ENCODE results near the gene APOBEC3H.
A peak's percentile ranks its signal among the peaks of the same experiment; 100 is the strongest.

APOBEC3H gene

DNA sequence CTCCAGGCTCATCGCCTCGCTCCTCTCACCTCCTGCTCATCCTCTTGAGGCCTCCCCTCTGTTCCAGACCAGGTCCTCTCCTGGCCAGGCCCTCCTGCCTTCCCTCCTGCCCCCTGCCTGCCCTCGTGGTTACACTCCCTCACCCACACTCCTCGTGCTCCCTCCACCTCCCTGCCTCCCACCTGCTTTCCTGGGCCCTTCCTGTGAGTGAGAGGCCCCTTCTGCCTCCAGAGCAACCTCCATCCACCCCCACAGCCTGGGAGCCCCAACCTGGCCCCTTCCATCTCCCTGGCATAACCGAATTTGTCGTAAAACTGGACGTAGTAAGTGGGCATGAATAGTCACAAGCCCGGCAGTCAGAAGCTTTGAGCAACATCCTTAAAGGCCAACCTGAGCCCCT lies 15.4 kb upstream of the APOBEC3H start:
- DNase-seq, result no peak

GRCh38 chr22:39083212-39084165 lies 13.6 kb upstream of the APOBEC3H start:
- no peak for DNase-seq

DNA sequence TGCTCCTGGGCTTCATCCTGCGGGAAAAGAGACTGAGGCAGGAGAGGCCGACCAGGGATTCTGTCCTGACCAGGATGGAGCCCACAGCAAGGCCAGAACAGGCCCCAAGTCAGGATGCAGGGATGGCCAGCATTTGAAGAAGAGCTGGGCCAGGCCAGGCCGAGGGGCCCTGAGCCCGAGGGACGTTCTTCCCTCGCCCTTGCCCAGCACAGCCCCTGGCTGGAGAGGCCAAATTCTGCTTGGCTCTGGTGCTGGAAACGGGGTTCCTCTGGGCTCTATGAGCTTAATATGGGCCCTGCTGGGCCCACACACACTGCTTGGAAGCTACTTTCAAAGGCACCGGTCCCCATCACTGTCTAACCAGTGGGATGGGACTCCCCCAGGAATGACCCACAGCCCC lies 12.4 kb upstream of the APOBEC3H start:
- no peak for DNase-seq

DNA sequence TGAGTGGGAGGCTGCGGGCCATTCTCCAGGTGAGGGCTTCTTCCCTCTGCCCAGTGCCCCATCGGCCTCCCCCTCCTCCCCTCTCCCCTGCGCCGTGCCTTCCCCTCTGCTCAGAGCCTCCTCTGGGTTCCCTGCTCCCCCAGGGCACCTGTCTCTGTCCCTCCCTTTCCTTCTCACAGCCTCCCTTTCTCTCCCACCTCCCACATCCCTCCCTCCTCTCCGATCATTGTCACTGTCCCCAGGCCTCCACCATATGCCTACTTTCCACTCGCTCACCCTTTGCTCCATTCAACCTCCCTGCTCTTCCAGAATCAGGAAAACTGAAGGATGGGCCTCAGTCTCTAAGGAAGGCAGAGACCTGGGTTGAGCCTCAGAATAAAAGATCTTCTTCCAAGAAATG lies 9.9 kb upstream of the APOBEC3H start:
- DNase-seq, result no peak

DNA sequence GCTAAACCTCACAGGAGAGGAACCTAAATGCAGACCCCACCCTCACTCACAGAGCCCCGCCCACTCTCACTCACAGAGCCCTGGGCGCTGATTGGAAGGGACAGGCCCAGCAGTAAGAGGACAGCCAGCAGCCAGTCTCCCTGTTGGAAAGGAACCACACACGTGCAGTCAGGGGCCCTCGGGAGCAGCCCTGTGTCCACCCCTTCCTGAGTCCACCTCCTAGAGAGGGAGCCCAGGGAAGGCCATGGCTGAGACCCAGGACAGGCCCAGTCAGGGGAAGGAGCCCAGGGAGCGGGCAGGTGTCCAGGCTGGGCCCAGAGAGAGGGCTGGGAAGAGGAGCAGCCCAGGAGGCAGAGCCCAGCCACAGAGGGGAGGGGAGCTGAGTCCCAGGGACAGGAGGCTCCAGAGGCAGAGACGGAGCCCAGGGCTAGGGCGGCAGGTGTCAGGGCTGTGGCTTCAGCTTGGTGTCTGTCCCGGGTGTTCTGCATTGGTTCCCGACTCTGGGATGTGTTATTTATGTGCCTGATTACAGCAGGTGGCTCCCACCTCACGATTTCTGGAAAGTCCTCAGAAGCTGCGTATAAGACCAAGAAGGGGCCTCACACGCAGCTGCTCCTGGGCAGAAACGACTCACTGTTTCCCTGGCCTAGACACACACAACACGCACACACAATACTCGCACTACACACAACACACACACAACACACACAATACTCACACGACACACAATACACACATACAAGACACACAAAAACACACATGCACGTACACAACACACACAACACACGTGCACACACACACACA lies 9.0 kb upstream of the APOBEC3H start:
- no peak for DNase-seq

DNA sequence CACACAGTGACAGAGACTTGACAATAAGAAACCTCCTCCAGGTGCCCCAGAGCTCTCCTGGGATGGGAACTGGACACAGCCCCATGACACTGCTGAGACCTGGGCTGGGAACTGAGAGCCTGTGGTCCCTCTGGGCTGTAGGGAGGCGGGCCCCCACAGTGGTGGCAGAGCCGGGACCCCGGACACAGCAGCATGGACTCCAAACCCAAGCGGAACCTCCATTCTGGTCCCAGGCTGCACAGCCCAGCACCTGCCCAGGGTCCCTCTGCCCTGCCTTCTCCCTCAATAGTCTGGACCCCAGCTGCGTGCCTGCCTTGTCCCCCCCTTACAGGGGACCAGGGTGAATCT lies 8.4 kb upstream of the APOBEC3H start:
- no peak for DNase-seq

DNA sequence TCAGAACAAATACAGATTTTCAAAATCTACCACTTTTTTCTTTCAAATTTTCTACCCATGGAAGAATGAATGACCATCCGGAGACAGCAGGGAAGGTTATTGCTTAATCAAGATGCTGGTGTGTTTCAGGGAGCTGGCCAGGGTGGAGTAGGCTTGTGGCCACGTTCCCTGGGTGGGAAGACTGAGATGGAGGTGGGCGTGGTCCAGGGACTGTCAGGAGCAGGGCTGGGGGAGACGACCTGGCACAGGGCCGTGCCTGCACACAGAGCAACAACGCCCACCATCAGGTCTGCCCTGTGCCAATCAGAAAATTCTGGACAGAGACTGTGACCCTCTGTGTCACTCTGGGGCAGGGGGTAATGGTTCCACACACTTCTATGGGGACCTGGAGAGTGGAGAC lies 7.1 kb upstream of the APOBEC3H start:
- no peak for DNase-seq

DNA sequence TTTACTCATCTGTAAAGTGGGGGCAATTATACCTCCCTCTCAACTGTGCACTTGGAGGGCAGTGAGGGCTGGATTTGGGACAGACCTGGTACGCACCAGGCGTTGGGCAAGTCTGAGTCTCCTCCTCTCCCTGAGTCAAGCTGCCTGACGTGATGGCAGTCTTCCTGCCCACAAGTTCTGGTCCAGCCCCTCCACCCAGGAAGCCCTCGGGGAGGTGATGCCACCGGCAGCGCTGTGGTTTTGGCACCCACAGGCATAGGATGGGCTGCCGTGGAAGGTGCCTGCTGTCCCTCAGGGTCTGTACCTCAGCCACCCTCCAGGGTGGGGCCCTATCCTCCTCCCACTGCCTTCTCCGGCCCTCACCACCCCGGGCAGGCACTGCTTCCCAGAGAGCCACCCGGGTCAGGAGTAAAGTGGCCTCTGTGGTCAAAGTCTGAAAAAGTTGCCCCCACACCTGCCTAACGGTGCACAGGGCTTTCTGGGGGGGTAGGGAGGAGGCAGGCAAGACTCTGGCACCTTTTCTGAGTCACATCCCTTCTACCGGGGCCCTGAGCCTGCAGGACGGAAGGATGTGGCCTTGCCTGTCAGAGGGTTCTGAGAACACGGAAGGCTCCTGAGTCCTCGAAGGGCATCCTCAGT lies 6.5 kb upstream of the APOBEC3H start:
- DNase-seq, result peak; percentile 14

GRCh38 chr22:39091126-39092081 lies 5.6 kb upstream of the APOBEC3H start:
- DNase-seq, result no peak

DNA sequence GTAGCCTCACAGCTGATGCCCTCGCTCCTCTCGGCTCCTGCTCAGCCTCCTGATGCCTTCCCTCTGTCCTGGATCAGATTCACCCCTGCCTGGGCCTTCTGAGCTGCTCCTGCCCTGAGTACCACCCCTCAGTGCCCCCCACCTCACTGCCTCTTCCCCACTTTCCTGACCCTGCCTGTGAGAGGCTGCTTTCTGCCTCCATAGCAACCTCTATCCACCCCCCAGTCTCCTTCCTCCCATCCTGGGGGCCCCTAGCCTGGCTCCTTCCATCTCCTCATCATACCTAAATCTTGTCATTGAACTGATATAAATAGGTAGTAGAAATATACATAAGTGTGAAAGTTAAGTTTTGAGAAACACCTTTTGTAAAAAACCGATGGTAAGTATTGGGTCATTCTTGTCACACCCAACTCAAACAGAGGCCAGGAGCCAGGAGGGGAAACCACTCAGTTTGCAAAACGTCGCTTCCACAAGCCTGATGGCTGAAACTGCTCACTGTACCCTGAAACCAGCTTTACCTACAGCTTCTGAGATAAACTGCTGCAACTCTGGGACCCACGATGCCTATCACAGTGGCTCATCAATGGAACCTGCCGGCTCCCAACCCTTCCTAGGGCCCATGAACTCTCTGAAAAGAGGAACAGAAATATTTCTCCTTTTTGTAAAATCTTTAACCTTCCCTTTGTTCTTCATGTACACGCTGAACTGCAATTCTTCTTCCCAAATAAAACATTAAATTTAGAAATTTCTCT lies 4.8 kb upstream of the APOBEC3H start:
- no peak for DNase-seq

DNA sequence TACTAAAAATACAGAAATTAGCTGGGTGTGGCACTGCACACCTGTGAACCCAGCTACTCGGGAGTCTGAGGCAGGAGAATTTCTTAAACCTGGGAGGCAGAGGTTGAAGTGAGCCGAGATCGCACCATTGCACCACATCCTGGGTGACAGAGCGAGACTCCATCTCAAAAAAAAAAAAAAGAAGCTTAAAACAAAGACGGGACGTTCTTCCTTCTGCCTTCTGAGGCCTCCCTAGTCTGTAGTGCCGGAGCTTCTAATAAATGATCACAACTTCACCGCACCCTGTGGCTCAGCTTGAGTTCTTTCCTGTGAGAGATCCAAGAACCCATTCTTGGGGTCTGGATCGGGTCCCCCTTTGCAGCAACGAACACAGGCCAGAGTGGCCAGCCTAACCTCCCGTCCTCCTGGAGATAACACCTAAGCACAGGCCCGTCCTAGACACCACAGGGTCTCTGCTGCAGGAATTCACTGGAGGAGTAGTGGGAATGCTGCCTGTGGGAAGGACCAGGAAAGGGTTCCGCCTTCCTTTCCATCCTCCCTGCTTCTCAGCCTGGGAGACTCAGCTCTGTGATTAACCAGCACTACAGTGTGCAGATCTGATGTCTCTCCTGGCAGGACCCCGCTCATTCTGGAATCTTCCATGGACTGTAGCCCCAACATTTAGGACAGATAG lies 2.2 kb upstream of the APOBEC3H start:
- no peak for DNase-seq

GRCh38 chr22:39095971-39096370 lies 1.1 kb upstream of the APOBEC3H start:
- no peak for DNase-seq

- no peak for DNase-seq
These were observed 982 bp downstream of the APOBEC3H start for GRCh38 chr22:39098026-39098425.

- no peak for DNase-seq
These were observed 1.5 kb downstream of the APOBEC3H start for GRCh38 chr22:39098576-39098975.

DNA sequence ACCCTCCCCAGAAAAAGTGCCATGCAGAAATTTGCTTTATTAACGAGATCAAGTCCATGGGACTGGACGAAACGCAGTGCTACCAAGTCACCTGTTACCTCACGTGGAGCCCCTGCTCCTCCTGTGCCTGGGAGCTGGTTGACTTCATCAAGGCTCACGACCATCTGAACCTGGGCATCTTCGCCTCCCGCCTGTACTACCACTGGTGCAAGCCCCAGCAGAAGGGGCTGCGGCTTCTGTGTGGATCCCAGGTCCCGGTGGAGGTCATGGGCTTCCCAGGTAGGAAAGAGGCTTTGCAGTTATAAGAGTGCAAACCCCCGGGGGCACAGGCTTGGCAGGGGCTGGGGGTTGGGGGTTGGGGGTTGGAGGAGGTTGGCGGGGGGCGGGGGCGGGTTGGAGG lies 4.2 kb downstream of the APOBEC3H start:
- no peak for DNase-seq

- DNase-seq, result no peak
These were observed 6.4 kb downstream of the APOBEC3H start for GRCh38 chr22:39103431-39103830.

DNA sequence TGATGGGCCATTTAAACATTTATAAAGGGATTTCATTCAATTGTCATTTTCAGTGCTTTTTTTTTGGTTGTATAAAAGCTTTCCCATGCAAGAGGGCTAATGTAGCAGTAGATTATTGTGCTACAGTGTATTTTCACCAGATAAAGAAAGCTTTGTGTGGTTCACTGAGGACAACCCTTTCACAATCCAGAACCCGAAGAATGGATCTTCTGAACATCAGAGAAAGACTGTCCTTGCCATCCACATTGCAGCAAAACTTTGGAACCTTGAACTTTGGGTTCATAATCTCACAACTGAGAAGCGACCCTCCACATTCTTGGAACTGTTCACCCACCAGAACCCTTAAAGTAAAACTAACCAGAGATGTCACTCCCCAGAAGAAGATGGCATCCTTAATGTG lies 9.3 kb downstream of the APOBEC3H start:
- DNase-seq, result no peak

DNA sequence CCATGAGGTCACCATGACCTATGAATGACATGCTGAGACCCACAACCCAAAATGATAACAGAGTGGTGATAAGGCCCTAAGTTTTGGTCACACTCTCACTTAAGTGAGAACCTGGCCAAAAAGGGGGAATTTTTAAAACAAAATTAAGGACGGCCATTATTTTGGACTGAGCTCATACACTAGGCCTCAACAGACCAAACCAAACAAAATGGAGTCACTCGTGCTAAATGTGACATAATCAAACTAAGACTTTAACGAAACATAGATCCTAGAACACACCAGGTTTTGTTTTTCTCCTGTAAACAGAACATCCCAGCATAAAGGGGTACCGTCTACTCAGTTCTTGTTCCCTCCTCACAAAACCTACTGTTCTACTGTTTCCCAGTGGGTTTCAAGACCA lies 11.4 kb downstream of the APOBEC3H start:
- DNase-seq, result no peak

GRCh38 chr22:39109361-39109760 lies 12.3 kb downstream of the APOBEC3H start:
- DNase-seq, result no peak

- DNase-seq, result no peak
These were observed 13.9 kb downstream of the APOBEC3H start for GRCh38 chr22:39110631-39111561.

Measured in KG1 (cell line).